GM23248 (cell line): ENCODE data around the gene RXRA. TPM values are rescaled to one million over a fixed set of nuclear protein-coding genes. Genes with fewer than 3 reads are reported as not detected.

Experiments
- DNase-seq: peaks from one replicate; pipeline ENCODE4 v3.0.0-alpha.2; 2015
- H2AFZ ChIP-seq: fragments of 200-600 bp; sonication (generic); 2 replicates; pipeline ENCODE4 v1.6.1; 2016; ENCODE audit warnings: antibody characterized with exemption
- H3F3A ChIP-seq: fragments of 200-600 bp; sonication (generic); 2 replicates; pipeline ENCODE4 v1.6.1; 2016; ENCODE audit warnings: mild to moderate bottlenecking, antibody characterized with exemption, mixed run types; ENCODE audit not compliant: insufficient read depth
- H3K27ac ChIP-seq: fragments of 200-600 bp; sonication (generic); 2 replicates; pipeline ENCODE4 v1.5.1; 2016; ENCODE audit warnings: mild to moderate bottlenecking
- H3K27me3 ChIP-seq: fragments of 200-600 bp; sonication (generic); replicated peaks from 2 replicates; pipeline ENCODE4 v1.6.1; 2016; ENCODE audit warnings: mild to moderate bottlenecking; ENCODE audit not compliant: insufficient read depth
- H3K36me3 ChIP-seq: fragments of 200-600 bp; sonication (generic); 2 replicates; pipeline ENCODE4 v1.6.1; 2016; ENCODE audit warnings: low read depth, mild to moderate bottlenecking
- H3K4me1 ChIP-seq: fragments of 200-600 bp; sonication (generic); 2 replicates; pipeline ENCODE4 v1.6.1; 2016; ENCODE audit warnings: mild to moderate bottlenecking; ENCODE audit not compliant: insufficient read depth
- H3K4me2 ChIP-seq: fragments of 200-600 bp; sonication (generic); one replicate; pipeline ENCODE4 v1.6.1; 2016; ENCODE audit warnings: mild to moderate bottlenecking; ENCODE audit not compliant: unreplicated experiment
- H3K4me3 ChIP-seq: fragments of 200-600 bp; sonication (generic); 2 replicates; pipeline ENCODE4 v1.5.1; 2016; ENCODE audit warnings: mild to moderate bottlenecking
- H3K79me2 ChIP-seq: fragments of 200-600 bp; sonication (generic); 2 replicates; pipeline ENCODE4 v1.6.1; 2016; ENCODE audit warnings: mild to moderate bottlenecking; ENCODE audit not compliant: insufficient read depth
- H3K9ac ChIP-seq: fragments of 200-600 bp; sonication (generic); 2 replicates; pipeline ENCODE4 v1.6.1; 2016; ENCODE audit warnings: mild to moderate bottlenecking
- H3K9me2 ChIP-seq: fragments of 200-600 bp; sonication (generic); 2 replicates; pipeline ENCODE4 v1.6.1; 2016; ENCODE audit warnings: mixed run types, mild to moderate bottlenecking, moderate library complexity; ENCODE audit not compliant: insufficient read depth
- H3K9me3 ChIP-seq: fragments of 200-600 bp; sonication (generic); one replicate; pipeline ENCODE4 v1.6.1; 2017; ENCODE audit warnings: low read depth
- H4K20me1 ChIP-seq: fragments of 200-600 bp; sonication (generic); 2 replicates; pipeline ENCODE4 v1.6.0; 2016; ENCODE audit not compliant: insufficient read depth
- EZH2 ChIP-seq: fragments of 200-600 bp; sonication (generic); IDR thresholded peaks from 2 replicates; pipeline ENCODE4 v1.6.1; 2018; ENCODE audit warnings: antibody characterized with exemption, mild to moderate bottlenecking; ENCODE audit not compliant: insufficient read depth, poor library complexity, severe bottlenecking
- EZH2phosphoT487 ChIP-seq: fragments of 200-600 bp; sonication (generic); IDR thresholded peaks from 2 replicates; pipeline ENCODE4 v1.6.1; 2018; ENCODE audit warnings: antibody characterized with exemption, moderate library complexity, mild to moderate bottlenecking, low read depth; ENCODE audit not compliant: insufficient read depth
- WGBS, 2 experiments: methylation state at CpG; one replicate each; pipeline ENCODE4 v1.1.6; 2015 to 2017; ENCODE audit warnings: low lambda C conversion rate in 2 of 2, low coverage in 1 of 2; ENCODE audit errors: missing lambda C conversion rate in 2 of 2; 5-methylcytosine and 5-hydroxymethylcytosine counted together
- in situ Hi-C: fragments of 300-500 bp; cut with MboI; formaldehyde crosslinking; loops from 2 replicates; pipeline ENCODE4 v1.15.0; 2020
- polyA plus RNA-seq: library from polyadenylated mRNA; unstranded; fragments of >200 nt; fragmentation: Nextera tagmentation; extraction: Ambion mirVana; gene quantifications from 2 replicates; pipeline ENCODE4 v1.2.1, GENCODE V29; 2016
- total RNA-seq: library from RNA; depleted of rRNA; stranded (reverse); fragments of >200 nt; shearing (Covaris generic); gene quantifications from 2 replicates; pipeline ENCODE4 v1.2.3, GENCODE V29; 2014

The RXRA gene
- total and polyA plus RNA-seq, 2 experiments from 2014 or later, result 3.9 to 34.8 TPM

DNA sequence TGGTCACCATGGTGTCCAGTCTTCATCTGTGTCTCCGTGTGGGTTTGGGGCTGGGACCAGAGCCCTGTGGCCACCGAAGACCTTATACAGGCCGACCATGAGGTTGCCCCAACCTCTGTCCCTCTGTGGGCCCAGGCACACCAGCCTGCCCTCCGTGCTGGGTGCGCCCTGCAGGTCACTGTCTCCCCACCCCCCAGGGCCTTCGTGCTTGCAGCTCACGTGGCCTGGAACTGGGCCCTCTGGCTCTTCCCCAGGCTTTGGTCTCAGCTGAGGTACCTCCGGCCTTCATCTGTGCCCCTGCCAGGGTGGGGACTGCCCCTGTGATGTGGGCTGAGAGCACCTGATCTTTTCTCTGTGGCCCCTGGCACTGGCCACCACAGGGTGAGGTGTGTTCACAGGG, 92.1 kb downstream of the RXRA start:
- no peak overlapping the region for H3K9ac ChIP-seq
- H3K36me3 ChIP-seq, result no peaks in the 10 kb centered on the region; the same call in 1 of the 2 replicates
- in situ Hi-C loops, result no loop called here
- H3K9me3 ChIP-seq, result no peaks in the 10 kb centered on the region
- H3K9me2 ChIP-seq, result no peaks in the 10 kb centered on the region
- H4K20me1 ChIP-seq, result no peaks in the 10 kb centered on the region
- 86 to 88% methylated on average over 8 of the region's 8 CpGs for WGBS, 2 experiments
- H2AFZ ChIP-seq, result no peak overlapping the region
- H3K4me2 ChIP-seq, result no peak overlapping the region
- TF ChIP-seq EZH2phosphoT487 (no peak), EZH2 (no peak)
- H3K27ac ChIP-seq, result no peak overlapping the region
- no peak for DNase-seq
- H3K4me3 ChIP-seq, result no peak overlapping the region
- no peaks in the 10 kb centered on the region for H3F3A ChIP-seq
- H3K27me3 ChIP-seq, result no peaks in the 10 kb centered on the region
- H3K4me1 ChIP-seq, result peaks cover 11% of the 10 kb centered on the region
- H3K79me2 ChIP-seq, result peaks cover 12% of the 10 kb centered on the region; the same call in 1 of the 2 replicates

GRCh38 chr9:134419000-134419683, 92.9 kb downstream of the RXRA start:
- Histone ChIP-seq H3K27me3 (no peaks in the 10 kb centered on the region), H3K79me2 (peaks cover 8% of the 10 kb centered on the region; the same call in 1 of the 2 replicates), H3K9ac (no peak overlapping the region), H2AFZ (no peak overlapping the region), H3K4me1 (peaks cover 6% of the 10 kb centered on the region), H3K27ac (no peak overlapping the region), H3F3A (no peaks in the 10 kb centered on the region), H3K4me2 (no peak overlapping the region), H3K9me2 (no peaks in the 10 kb centered on the region), H3K36me3 (no peaks in the 10 kb centered on the region; the same call in 1 of the 2 replicates), H3K4me3 (no peak overlapping the region), H4K20me1 (no peaks in the 10 kb centered on the region), H3K9me3 (no peaks in the 10 kb centered on the region)
- WGBS, 2 experiments, result 67 to 69% methylated on average over 22 to 23 of the region's 23 CpGs
- TF ChIP-seq EZH2 (no peak), EZH2phosphoT487 (no peak)
- no peak for DNase-seq
- in situ Hi-C loops, result no loop called here

DNA sequence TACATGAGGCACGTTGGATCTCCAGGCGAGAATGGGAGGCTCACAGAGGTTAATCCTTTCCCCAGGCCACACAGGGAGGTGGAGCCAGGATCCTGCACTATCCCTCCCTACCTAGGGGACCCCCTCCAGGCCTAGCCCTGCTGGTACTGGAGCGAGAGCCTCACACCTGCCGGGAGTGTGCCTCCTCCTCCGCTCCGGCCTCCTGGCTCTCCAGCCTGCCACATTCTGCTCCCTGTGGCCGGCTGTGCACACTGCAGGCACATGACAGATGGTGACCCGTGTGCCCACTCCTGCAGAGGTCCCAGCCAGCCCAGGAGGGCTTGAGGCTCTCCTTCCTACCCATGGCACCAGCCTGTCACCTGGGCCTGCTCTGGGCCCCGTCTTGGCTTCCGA, 93.4 kb downstream of the RXRA start:
- H3K79me2 ChIP-seq, result peaks cover 3% of the 10 kb centered on the region; the same call in 1 of the 2 replicates
- TF ChIP-seq EZH2phosphoT487 (no peak), EZH2 (no peak)
- H3K27ac ChIP-seq, result no peak overlapping the region
- WGBS, 2 experiments, result 77 to 82% methylated on average over 10 of the region's 10 CpGs
- no peak overlapping the region for H3K9ac ChIP-seq
- no peak overlapping the region for H3K4me3 ChIP-seq
- H3K27me3 ChIP-seq, result no peaks in the 10 kb centered on the region
- no peaks in the 10 kb centered on the region for H3F3A ChIP-seq
- H3K9me3 ChIP-seq, result no peaks in the 10 kb centered on the region
- H3K9me2 ChIP-seq, result no peaks in the 10 kb centered on the region
- no peaks in the 10 kb centered on the region; the same call in 1 of the 2 replicates for H3K36me3 ChIP-seq
- DNase-seq, result peak; percentile 37
- in situ Hi-C loops, result loop anchor here (10.0 kb wide), 1 partner anchor 255 kb away; the partner anchor contains the start of gene RNU6ATAC
- H4K20me1 ChIP-seq, result no peaks in the 10 kb centered on the region
- no peak overlapping the region for H2AFZ ChIP-seq
- no peak overlapping the region for H3K4me2 ChIP-seq
- peaks cover under 1% of the 10 kb centered on the region; the same call in 1 of the 2 replicates for H3K4me1 ChIP-seq

- no peak overlapping the region for H3K27ac ChIP-seq
- H3K4me1 ChIP-seq, result no peaks in the 10 kb centered on the region
- DNase-seq, result no peak
- H3K9me2 ChIP-seq, result no peaks in the 10 kb centered on the region
- H4K20me1 ChIP-seq, result no peaks in the 10 kb centered on the region
- in situ Hi-C loops, result loop anchor here (10.0 kb wide), 1 partner anchor 256 kb away; the partner anchor contains the start of gene RNU6ATAC
- H2AFZ ChIP-seq, result no peak overlapping the region
- no peaks in the 10 kb centered on the region for H3K27me3 ChIP-seq
- no peak overlapping the region for H3K4me3 ChIP-seq
- no peak for TF ChIP-seq EZH2phosphoT487
- TF ChIP-seq EZH2, result no peak
- no peaks in the 10 kb centered on the region for H3K9me3 ChIP-seq
- H3F3A ChIP-seq, result no peaks in the 10 kb centered on the region
- WGBS, 2 experiments, result 87 to 90% methylated on average over 15 to 18 of the region's 18 CpGs
- H3K79me2 ChIP-seq, result no peaks in the 10 kb centered on the region
- H3K9ac ChIP-seq, result no peak overlapping the region
- no peaks in the 10 kb centered on the region; the same call in 1 of the 2 replicates for H3K36me3 ChIP-seq
- H3K4me2 ChIP-seq, result no peak overlapping the region
Measured at GRCh38 chr9:134420281-134420845, 94.1 kb downstream of the RXRA start.
